ENCODE measurements around the gene C1QTNF9B.
"Not testable (repeated sequence)": the region's sequence is repeated elsewhere in the genome, so short reads cannot be mapped to it uniquely, and the experiment has no call there.

DNA sequence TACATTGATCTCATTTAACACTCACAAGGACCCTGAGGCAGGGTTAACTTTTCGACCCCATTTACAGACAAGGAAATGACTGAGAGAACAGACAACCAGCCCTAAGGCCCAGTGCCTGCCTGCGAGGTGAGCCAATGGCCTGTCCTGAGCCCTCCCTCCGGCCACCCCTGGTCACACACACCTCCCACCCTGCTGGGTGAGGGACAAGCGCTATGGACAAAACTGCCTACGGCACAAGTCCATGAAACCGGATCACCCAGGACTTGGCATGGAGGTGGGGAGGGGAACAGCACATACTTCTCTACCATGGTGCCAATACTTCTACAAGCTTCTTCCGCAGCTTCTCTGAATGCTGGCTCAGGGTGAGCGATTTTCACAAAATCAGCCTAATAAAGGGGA lies 15.9 kb downstream of the C1QTNF9B start:
- TF ChIP-seq, protein P1, sequence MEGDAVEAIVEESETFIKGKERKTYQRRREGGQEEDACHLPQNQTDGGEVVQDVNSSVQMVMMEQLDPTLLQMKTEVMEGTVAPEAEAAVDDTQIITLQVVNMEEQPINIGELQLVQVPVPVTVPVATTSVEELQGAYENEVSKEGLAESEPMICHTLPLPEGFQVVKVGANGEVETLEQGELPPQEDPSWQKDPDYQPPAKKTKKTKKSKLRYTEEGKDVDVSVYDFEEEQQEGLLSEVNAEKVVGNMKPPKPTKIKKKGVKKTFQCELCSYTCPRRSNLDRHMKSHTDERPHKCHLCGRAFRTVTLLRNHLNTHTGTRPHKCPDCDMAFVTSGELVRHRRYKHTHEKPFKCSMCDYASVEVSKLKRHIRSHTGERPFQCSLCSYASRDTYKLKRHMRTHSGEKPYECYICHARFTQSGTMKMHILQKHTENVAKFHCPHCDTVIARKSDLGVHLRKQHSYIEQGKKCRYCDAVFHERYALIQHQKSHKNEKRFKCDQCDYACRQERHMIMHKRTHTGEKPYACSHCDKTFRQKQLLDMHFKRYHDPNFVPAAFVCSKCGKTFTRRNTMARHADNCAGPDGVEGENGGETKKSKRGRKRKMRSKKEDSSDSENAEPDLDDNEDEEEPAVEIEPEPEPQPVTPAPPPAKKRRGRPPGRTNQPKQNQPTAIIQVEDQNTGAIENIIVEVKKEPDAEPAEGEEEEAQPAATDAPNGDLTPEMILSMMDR (IDR thresholded peaks at IDR 0.05; ENCODE audit: insufficient read depth, low read length, poor library complexity, severe bottlenecking): not testable (repeated sequence)
- not testable (repeated sequence) for TF ChIP-seq EZH2phosphoT487 (conservative IDR thresholded peaks at IDR 0.05; ENCODE audit: low read length)
